GM19351 (cell line): ENCODE data around the gene MECR.

Experiments
- ATAC-seq: cut with Tn5 transposase; IDR thresholded peaks from one replicate; pipeline ENCODE4 v1.9.1; 2021; ENCODE audit warnings: mild to moderate bottlenecking, moderate library complexity; ENCODE audit not compliant: unreplicated experiment

The MECR gene

GRCh38 chr1:29256394-29256793, 25.7 kb upstream of the MECR start:
- ATAC-seq, result no peak

- no peak for ATAC-seq
These were observed 24.5 kb upstream of the MECR start for GRCh38 chr1:29255134-29255666.

GRCh38 chr1:29254346-29254745, 23.6 kb upstream of the MECR start:
- ATAC-seq, result no peak

GRCh38 chr1:29253180-29253579, 22.4 kb upstream of the MECR start:
- no peak for ATAC-seq

- ATAC-seq, result no peak
These were observed 20.7 kb upstream of the MECR start for GRCh38 chr1:29251164-29252124.

- no peak for ATAC-seq
These were observed 19.3 kb upstream of the MECR start for GRCh38 chr1:29249951-29250581.

- ATAC-seq, result no peak
These were observed 18.5 kb upstream of the MECR start for GRCh38 chr1:29249170-29249691.

- ATAC-seq, result no peak
These were observed 17.7 kb upstream of the MECR start for GRCh38 chr1:29248409-29248808.

GRCh38 chr1:29247571-29248273, 17.0 kb upstream of the MECR start:
- no peak for ATAC-seq

GRCh38 chr1:29247044-29247443, 16.3 kb upstream of the MECR start:
- no peak for ATAC-seq

- no peak for ATAC-seq
These were observed 15.1 kb upstream of the MECR start for GRCh38 chr1:29245876-29246275.

GRCh38 chr1:29245261-29245660, 14.5 kb upstream of the MECR start:
- no peak for ATAC-seq

- ATAC-seq, result no peak
These were observed 13.1 kb upstream of the MECR start for GRCh38 chr1:29243871-29244200.

GRCh38 chr1:29243023-29243870, 12.5 kb upstream of the MECR start:
- no peak for ATAC-seq

GRCh38 chr1:29240986-29241385, 10.3 kb upstream of the MECR start:
- no peak for ATAC-seq

GRCh38 chr1:29240400-29240837, 9.7 kb upstream of the MECR start:
- no peak for ATAC-seq

GRCh38 chr1:29239142-29239541, 8.4 kb upstream of the MECR start:
- no peak for ATAC-seq

- ATAC-seq, result no peak
These were observed 7.9 kb upstream of the MECR start for GRCh38 chr1:29238620-29239002.

- ATAC-seq, result no peak
These were observed 7.3 kb upstream of the MECR start for GRCh38 chr1:29237852-29238619.
